ENCODE data around the gene FLOT1. TPM values are rescaled to one million over a fixed set of nuclear protein-coding genes. Genes with fewer than 3 reads are reported as not detected.

The FLOT1 gene
- total and polyA plus RNA-seq, 9 of the 15 experiments (the other 6 are each of a cell fraction or from before 2014, with no cell fraction given) = 11.7 to 149 (median 118) TPM

- TF ChIP-seq PBX2 (CRISPR knock-in tag; IDR thresholded peaks at IDR 0.05; ENCODE audit: low read depth) = 0 out of 2 replicates have a peak, but pooled peaks have one; percentile 12
- no peak for TF ChIP-seq PBX2 (tag; conservative IDR thresholded peaks at IDR 0.05; ENCODE audit: low read depth)
- no peak for TF ChIP-seq ZNF280A (IDR thresholded peaks at IDR 0.05; ENCODE audit: low read depth, partially characterized antibody)
- TF ChIP-seq CREBBP (IDR thresholded peaks at IDR 0.05; ENCODE audit: low read depth, low read length) = no peak
- TF ChIP-seq ATF1 (CRISPR knock-in tag; IDR thresholded peaks at IDR 0.05) = no peak
- peak; percentile 38 for TF ChIP-seq ATF1 (tag; IDR thresholded peaks at IDR 0.05)
- 0 out of 2 replicates have a peak, but pooled peaks have one; percentile 4 for TF ChIP-seq ZEB2 (IDR thresholded peaks at IDR 0.05)
- TF ChIP-seq ZMIZ1 (IDR thresholded peaks at IDR 0.05; ENCODE audit: low read depth in 2 of 2, low read length in 2 of 2) = no peak; a peak in 2 of 4 replicates
- TF ChIP-seq DEAF1 (CRISPR knock-in tag; IDR thresholded peaks at IDR 0.05) = 0 out of 2 replicates have a peak, but pooled peaks have one; percentile 4
- 0 out of 2 replicates have a peak, but pooled peaks have one; percentile 22 for TF ChIP-seq RBM14 (IDR thresholded peaks at IDR 0.05; ENCODE audit: borderline replicate concordance, insufficient read depth, low read depth, low read length)
- 0 out of 2 replicates have a peak, but pooled peaks have one; percentile 29 for TF ChIP-seq PATZ1 (CRISPR knock-in tag; IDR thresholded peaks at IDR 0.05; ENCODE audit: borderline replicate concordance)
- TF ChIP-seq MNT (conservative IDR thresholded peaks at IDR 0.05) = peak; percentile 75 to 77
Measured at GRCh38 chr6:30742316-30743098, at the start of gene FLOT1 (continued).
